HG03439 (cell line): Measurements from ENCODE around the gene TMPRSS9.
"Not testable (repeated sequence)": the region's sequence is repeated elsewhere in the genome, so short reads cannot be mapped to it uniquely, and the experiment has no call there.

Experiments
- ATAC-seq: cut with Tn5 transposase; IDR thresholded peaks from one replicate; pipeline ENCODE4 v1.9.1; 2021; ENCODE audit warnings: mild to moderate bottlenecking, moderate library complexity; ENCODE audit not compliant: unreplicated experiment

TMPRSS9 gene

DNA sequence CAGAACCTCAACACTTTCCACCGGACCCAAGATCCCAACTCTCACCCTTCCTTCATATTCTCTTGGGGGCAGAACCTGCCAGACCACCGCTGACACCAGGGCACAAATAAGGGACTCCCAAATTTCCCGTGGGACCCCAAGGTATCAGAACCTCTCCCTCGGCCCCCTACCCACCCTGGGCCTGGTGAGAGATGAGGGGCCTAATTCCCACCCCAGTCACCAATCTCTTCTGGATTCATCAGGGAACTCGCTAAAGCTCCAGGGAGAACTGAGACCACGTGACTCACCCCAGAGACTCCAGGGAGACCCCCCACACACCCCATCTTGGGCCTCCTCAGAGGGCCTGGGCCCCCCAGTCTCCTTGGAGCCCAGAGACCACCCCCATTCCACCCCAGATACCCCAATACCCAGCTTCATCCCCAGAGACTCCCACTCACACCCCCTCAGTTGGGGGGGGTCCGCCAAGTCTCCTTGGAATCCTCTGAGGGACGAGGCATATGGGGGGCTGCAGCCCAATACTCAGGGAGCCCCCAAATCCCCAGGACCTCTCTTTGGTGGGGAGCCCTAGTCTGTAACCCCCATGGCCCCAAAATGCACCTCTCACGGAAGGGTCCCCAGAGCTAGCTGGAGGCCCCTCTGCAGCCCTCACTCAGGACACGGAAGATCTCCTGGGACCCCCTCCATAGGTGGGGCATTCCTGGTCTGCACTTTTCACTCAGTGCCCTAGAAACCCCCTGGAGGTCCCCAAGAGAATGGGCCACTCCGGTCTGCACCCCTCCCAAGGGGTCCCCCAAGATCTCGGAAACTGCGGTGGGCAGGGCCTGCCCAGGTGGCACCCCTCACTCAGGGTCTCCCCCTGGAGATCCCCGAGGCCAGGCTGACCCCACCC, 95.1 kb downstream of the TMPRSS9 start:
- no peak for ATAC-seq

DNA sequence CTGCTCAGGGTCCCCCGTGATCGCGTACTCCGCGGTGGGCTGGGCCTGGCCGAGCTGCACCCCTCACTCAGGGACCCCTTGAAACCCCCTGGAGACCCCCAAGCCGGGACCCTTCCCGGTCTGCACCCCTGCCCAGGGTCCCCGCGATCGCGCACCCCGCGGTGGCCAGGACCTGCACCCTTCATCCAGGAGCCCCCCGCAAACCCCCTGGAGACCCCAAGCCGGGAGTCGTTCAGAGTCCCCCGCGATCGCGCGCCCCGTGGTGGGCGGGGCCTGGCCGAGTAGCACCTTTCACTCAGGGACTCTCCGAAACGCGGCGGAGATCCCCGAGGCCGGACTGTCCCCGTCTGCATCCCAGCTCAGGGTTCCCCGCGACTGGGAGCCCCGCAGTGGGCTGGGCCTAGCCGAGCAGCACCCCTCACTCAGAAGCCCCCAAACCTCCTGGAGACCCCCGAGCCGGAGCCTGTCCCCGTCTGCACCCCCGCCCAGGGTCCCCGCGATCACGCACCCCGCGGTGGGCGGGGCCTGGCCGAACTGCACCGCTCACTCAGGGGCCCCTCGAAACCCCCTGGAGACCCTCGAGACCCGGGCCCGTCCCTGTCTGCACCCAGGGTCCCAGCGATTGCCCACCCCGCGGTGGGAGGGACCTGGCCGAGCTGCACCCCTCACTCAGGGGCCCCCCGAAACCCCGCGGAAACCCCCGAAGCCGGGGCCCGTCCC, 95.9 kb downstream of the TMPRSS9 start:
- peak; percentile 17 for ATAC-seq

GRCh38 chr19:2457394-2458037, 97.5 kb downstream of the TMPRSS9 start:
- ATAC-seq = no peak

GRCh38 chr19:2458054-2458453, 98.0 kb downstream of the TMPRSS9 start:
- no peak for ATAC-seq

- ATAC-seq = not testable (repeated sequence)
These were observed 98.7 kb downstream of the TMPRSS9 start for GRCh38 chr19:2458776-2459175.

GRCh38 chr19:2460245-2460644, 100.2 kb downstream of the TMPRSS9 start:
- no peak for ATAC-seq

DNA sequence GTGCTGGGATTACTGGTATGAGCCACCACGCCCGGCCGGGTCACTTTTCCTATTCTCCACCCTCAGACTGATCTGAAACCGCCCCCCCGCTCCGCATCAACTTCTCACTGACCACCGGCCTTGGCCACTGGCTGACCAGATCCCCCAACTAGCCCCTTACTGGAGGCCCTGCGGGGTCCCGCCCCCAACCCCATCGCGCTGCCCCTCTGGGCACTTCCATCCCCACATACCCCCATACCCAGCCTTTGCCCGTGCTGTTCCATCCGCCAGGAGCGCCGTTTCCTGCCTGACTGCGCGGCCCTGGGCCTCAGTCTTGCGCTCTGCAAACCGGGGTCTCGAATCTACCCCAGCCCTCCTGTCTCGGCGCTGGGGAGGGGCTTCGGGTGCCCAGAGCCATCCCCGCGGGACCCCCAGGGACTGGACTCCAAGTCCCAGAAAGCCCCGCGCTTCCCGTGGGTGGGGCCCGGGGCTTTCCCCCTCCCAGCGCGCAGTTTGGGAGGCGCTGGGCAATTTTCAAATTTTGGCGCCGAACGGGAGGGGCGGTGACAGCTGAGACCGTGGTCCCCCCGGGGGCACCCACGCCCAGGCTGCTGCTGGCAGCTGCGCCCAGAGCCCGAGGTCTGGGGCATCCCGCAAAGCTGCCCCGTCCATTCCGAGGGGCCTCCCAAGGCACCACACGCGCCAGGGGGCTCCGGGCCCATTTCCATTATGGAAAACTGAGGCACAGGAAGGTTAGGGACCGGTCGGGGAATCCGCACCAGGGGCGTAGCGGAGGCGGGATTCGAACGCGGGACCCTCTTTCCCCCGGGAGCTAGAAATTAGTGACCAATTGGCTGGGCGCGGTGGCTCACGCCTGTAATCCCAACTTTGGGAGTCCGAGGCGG, 101.9 kb downstream of the TMPRSS9 start:
- no peak for ATAC-seq

DNA sequence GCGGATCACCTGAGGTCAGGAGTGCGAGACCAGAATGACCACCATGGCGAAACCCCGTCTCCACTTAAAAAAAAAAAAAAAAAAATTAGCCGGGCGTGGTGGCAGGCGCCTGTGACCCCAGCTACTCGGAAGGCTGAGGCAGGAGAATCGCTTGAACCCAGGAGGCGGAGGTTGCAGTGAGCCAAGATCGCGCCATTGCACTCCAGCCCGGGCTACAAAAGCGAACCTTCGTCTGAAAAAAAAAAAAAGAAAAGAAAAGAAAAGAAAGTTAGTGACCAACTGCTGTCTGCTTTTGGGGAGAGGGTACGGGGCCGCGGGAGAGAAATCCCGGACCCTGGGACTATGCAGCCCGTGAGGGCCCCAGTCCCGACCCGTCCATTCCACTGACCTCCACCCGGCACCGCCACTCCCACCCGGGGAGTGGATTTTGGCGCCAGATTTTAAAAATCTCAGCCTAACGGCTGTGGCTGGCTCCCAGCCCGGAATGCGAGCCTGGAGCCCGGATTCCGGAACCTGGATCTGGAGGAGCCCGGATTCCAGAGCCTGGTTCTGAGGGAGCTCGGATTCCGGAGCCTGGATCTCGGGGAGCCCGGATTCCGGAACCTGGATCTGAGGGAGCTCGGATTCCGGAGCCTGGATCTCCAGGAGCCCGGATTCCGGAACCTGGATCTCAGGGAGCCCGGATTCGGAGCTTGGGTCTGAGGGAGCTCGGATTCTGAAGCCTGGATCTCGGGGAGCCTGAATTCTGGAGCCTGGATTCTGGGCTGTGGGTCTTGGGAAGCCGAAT, 102.8 kb downstream of the TMPRSS9 start:
- no peak for ATAC-seq

- ATAC-seq = not testable (repeated sequence)
These were observed 103.6 kb downstream of the TMPRSS9 start for GRCh38 chr19:2463694-2464093.

DNA sequence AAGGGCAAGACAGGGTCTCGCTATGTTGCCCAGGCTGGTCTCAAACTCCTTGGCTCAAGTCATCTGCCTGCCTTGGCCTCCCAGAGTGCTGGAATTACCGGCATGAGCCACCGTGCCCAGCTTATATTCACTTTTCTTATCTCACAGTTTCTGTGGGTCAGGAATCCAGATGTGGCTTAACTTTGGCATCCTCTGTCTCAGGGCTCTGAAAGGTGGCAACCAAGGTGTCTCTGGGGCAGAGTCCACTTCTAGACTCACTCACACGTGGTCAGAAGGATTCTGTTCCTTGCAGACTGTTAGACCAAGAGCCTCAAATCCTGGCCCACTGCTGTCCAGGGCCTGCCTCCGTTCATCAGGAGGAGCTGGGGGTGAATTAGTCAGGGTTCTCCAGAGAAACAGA, 104.3 kb downstream of the TMPRSS9 start:
- no peak for ATAC-seq

DNA sequence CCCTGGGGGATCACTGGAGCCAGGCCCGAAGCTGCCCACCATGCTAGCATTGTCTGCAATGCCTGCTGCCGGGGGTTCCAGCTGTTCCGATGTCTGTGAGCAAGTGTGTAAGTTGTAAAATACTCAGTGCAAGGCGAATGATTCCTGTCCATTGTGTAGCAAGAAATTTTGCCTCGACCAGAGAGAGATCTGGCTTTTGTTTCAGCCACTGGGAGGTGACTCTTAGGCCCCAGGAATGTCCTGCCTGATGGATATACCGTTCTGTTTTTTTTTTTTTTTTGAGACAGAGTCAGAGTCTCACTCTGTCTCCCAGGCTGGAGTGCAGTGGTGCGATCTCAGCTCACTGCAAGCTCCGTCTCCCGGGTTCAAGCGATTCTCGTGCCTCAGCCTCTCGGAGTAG, 108.5 kb downstream of the TMPRSS9 start:
- no peak for ATAC-seq

- ATAC-seq = no peak
These were observed 109.2 kb downstream of the TMPRSS9 start for GRCh38 chr19:2469102-2469914.

DNA sequence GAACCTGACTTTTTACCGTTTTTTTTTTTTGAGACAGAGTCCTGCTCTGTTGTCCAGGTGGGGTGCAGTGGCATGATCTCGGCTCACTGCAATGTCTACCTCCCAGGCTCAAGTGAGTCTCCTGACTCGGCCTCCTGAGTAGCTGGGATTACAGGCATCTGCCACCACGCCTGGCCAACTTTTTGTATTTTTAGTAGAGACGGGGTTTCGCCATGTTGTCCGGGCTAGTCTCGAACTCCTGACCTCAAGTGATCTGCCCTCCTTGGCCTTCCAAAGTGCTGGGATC, 109.8 kb downstream of the TMPRSS9 start:
- not testable (repeated sequence) for ATAC-seq

GRCh38 chr19:2474232-2475017, 114.4 kb downstream of the TMPRSS9 start:
- peak; percentile 28 for ATAC-seq

- ATAC-seq = peak; percentile 6
These were observed 115.1 kb downstream of the TMPRSS9 start for GRCh38 chr19:2475018-2475701.
